ENCODE measurements around the gene RUFY3. TPM values are rescaled to one million over a fixed set of nuclear protein-coding genes. Genes with fewer than 3 reads are reported as not detected.

Gene RUFY3
- total and polyA plus RNA-seq, 9 of the 15 experiments (the other 6 are each of a cell fraction or from before 2014, with no cell fraction given): 4.2 to 31.1 (median 21.5) TPM

DNA sequence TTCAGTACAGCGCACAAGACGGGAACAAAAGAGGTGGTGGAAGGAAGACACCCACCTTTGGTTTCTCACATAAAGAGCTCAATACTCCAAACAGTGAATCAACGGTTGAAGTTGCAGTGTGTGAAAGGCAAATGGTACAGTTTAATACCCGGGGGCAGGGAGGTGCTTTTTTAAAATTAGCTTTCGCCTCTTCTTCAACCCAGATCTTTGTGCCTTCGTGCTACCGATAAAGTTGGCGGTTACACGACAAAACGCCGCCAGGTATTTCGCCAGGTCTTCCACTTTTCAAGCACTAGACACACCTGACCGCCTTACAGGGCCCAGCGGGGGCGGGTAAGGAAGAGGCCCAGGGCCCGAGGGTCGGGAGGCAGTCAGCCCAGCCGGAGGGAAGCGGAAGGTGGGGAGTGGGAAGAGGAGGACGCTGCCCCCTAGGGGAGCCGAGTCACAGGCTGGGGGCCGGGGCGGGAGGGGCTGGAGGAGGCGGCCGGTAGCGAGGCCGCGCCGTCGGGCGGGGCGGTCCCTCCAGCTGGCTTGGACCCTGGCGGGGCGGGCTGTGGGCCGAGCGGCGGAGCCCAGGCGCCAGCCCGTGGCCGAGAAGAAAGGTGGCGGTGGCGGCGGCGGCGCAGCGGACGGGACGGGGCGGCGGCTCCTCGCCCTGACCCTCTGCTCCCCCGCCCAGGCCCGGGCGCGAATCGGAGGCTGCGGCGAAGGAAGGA lies 17.4 kb upstream of the RUFY3 start (continued):
- TF ChIP-seq, protein P1, sequence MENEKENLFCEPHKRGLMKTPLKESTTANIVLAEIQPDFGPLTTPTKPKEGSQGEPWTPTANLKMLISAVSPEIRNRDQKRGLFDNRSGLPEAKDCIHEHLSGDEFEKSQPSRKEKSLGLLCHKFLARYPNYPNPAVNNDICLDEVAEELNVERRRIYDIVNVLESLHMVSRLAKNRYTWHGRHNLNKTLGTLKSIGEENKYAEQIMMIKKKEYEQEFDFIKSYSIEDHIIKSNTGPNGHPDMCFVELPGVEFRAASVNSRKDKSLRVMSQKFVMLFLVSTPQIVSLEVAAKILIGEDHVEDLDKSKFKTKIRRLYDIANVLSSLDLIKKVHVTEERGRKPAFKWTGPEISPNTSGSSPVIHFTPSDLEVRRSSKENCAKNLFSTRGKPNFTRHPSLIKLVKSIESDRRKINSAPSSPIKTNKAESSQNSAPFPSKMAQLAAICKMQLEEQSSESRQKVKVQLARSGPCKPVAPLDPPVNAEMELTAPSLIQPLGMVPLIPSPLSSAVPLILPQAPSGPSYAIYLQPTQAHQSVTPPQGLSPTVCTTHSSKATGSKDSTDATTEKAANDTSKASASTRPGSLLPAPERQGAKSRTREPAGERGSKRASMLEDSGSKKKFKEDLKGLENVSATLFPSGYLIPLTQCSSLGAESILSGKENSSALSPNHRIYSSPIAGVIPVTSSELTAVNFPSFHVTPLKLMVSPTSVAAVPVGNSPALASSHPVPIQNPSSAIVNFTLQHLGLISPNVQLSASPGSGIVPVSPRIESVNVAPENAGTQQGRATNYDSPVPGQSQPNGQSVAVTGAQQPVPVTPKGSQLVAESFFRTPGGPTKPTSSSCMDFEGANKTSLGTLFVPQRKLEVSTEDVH (IDR thresholded peaks at IDR 0.05; ENCODE audit: low read depth, partially characterized antibody): peak; percentile 52
- TF ChIP-seq TCFL5 (CRISPR knock-in tag; conservative IDR thresholded peaks at IDR 0.05): no peak
- no peak for TF ChIP-seq ZNF785 (CRISPR knock-in tag; IDR thresholded peaks at IDR 0.05)
- no peak for TF ChIP-seq JUN (IDR thresholded peaks at IDR 0.05; ENCODE audit: borderline replicate concordance, low read depth, low read length)
- TF ChIP-seq JUN (CRISPR knock-in tag; IDR thresholded peaks at IDR 0.05; ENCODE audit: borderline replicate concordance): no peak
- TF ChIP-seq, protein P2, sequence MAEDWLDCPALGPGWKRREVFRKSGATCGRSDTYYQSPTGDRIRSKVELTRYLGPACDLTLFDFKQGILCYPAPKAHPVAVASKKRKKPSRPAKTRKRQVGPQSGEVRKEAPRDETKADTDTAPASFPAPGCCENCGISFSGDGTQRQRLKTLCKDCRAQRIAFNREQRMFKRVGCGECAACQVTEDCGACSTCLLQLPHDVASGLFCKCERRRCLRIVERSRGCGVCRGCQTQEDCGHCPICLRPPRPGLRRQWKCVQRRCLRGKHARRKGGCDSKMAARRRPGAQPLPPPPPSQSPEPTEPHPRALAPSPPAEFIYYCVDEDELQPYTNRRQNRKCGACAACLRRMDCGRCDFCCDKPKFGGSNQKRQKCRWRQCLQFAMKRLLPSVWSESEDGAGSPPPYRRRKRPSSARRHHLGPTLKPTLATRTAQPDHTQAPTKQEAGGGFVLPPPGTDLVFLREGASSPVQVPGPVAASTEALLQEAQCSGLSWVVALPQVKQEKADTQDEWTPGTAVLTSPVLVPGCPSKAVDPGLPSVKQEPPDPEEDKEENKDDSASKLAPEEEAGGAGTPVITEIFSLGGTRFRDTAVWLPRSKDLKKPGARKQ (CRISPR knock-in tag; IDR thresholded peaks at IDR 0.05): peak; percentile 47; the same call in 1 of the 2 replicates
- no peak for TF ChIP-seq CEBPG (CRISPR knock-in tag; IDR thresholded peaks at IDR 0.05)
- no peak for TF ChIP-seq CEBPG (tag; conservative IDR thresholded peaks at IDR 0.05 in 1 of 2, IDR thresholded peaks at IDR 0.05 in 1 of 2)
- peak; percentile 58 for TF ChIP-seq POLR2G (IDR thresholded peaks at IDR 0.05; ENCODE audit: low read depth, low read length)
- TF ChIP-seq, protein P3, sequence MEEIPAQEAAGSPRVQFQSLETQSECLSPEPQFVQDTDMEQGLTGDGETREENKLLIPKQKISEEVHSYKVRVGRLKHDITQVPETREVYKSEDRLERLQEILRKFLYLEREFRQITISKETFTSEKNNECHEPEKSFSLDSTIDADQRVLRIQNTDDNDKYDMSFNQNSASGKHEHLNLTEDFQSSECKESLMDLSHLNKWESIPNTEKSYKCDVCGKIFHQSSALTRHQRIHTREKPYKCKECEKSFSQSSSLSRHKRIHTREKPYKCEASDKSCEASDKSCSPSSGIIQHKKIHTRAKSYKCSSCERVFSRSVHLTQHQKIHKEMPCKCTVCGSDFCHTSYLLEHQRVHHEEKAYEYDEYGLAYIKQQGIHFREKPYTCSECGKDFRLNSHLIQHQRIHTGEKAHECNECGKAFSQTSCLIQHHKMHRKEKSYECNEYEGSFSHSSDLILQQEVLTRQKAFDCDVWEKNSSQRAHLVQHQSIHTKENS (CRISPR knock-in tag; IDR thresholded peaks at IDR 0.05): no peak
- TF ChIP-seq NCOA4 (IDR thresholded peaks at IDR 0.05; ENCODE audit: partially characterized antibody): no peak
- no peak for TF ChIP-seq NFXL1 (CRISPR knock-in tag; IDR thresholded peaks at IDR 0.05)
- no peak for TF ChIP-seq GABPB2 (CRISPR knock-in tag; conservative IDR thresholded peaks at IDR 0.05)
- TF ChIP-seq POLR2B (IDR thresholded peaks at IDR 0.05; ENCODE audit: low read depth, partially characterized antibody): no peak
- no peak for TF ChIP-seq POU5F1 (IDR thresholded peaks at IDR 0.05; ENCODE audit: borderline replicate concordance, low read depth, low read length, partially characterized antibody)
- TF ChIP-seq NFE2 (IDR thresholded peaks at IDR 0.05; ENCODE audit: low read depth): no peak
- peak; percentile 57; the same call in 1 of the 2 replicates for TF ChIP-seq NBN (IDR thresholded peaks at IDR 0.05; ENCODE audit: low read depth)
- TF ChIP-seq RAD21 (CRISPR knock-in tag; conservative IDR thresholded peaks at IDR 0.05 in 1 of 2, IDR thresholded peaks at IDR 0.05 in 1 of 2): peak in 1 of 2 experiments; percentile 30; a peak in 1 of 4 replicates
- no peak for TF ChIP-seq PTRF (tag; IDR thresholded peaks at IDR 0.05)
- TF ChIP-seq NR2F6 (CRISPR knock-in tag; IDR thresholded peaks at IDR 0.05): no peak
- no peak for TF ChIP-seq HLTF (IDR thresholded peaks at IDR 0.05)
- no peak for TF ChIP-seq LCOR (CRISPR knock-in tag; IDR thresholded peaks at IDR 0.05)
- no peak for TF ChIP-seq RBM39 (optimal IDR thresholded peaks at IDR 0.05; ENCODE audit: low read depth, low read length)
- TF ChIP-seq ZNF263 (CRISPR knock-in tag; IDR thresholded peaks at IDR 0.05; ENCODE audit: borderline replicate concordance): peak; percentile 50; the same call in 1 of the 2 replicates

Measured in K562 (cell line).